ENCODE measurements around the gene WDR74. TPM values are rescaled to one million over a fixed set of nuclear protein-coding genes. Genes with fewer than 3 reads are reported as not detected.
A peak's percentile ranks its signal among the peaks of the same experiment; 100 is the strongest.
"Not testable (repeated sequence)": the region's sequence is repeated elsewhere in the genome, so short reads cannot be mapped to it uniquely, and the experiment has no call there.

Gene WDR74
- polyA plus RNA-seq, 1 donor: 33.1 TPM

DNA sequence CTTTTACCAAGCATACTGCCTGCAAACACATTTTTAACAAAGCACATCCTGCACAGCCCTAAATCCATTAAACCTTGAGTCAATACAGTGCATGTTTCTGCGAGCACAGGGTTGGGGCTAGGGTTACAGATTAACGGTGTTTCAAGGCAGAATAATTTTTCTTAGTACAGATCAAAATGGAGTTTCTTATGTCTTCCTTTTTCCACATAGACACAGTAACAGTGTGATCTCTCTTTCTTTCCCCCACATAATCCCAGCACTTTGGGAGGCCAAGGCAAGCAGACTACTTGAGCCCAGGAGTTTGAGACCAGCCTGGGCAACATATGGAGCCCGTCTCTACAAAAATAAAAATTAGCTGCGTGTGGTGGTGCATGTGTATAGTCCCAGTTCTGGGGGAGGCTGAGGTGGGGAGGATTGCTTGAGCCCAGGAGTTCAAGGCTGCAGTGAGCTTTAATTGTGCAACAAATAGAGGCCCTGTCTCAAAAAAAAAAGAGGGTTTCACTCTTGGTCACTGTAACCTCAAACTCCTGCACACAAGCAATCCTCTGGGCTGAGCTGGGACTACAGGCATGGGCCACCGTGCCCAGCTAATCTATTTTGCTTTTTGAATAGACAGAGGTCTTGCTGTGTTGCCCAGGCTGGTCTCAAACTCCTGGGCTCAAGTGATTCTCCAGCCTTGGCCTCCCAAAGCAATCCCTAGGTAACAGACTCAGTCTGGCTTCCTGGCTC is 21.6 kb upstream of the WDR74 start:
- no peak for DNase-seq (ENCODE audit: low read depth)

DNA sequence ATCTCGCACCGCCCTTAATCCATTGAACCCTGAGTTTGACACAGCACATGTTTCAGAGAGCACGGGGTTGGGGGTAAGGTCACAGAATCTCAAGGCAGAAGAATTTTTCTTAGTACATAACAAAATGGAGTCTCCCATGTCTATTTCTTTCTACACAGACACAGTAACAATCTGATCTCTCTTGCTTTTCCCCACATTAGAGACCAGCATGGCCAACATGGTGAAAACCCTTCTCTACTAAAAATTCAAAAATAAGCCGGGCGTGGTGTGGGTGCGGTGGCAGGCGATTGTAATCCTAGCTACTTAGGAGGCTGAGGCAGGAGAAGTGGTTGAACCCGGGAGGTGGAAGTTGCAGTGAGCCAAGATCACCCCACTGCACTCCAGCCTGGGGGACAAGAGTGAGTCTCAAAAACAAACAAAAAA is 19.9 kb upstream of the WDR74 start:
- not testable (repeated sequence) for DNase-seq (ENCODE audit: low read depth)

- DNase-seq (ENCODE audit: low read depth): no peak
Observed at GRCh38 chr11:62858201-62858600, 18.8 kb upstream of the WDR74 start.

DNA sequence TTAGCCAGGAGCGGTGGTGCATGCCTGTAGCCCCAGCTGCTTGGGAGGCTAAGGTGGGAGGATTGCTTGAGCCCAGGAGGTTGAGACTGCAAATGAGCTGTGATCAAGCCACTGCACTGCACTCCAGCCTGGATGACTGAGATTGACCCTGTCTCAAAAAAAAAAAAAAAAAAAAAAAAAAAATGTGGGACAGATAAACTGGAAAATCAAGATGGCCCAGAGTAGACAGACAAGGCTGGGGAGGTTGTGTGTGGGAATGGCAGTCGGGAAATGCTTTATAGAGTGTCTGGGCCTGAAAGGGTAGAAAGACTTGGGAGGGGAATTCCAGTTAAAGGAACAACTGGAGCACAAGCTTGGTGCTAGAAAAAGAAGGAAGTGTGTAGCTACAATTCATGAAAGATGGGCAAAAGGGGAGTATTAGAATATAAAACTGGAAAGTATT is 18.2 kb upstream of the WDR74 start:
- DNase-seq (ENCODE audit: low read depth): no peak

GRCh38 chr11:62856333-62856895 is 17.0 kb upstream of the WDR74 start:
- DNase-seq (ENCODE audit: low read depth): no peak

GRCh38 chr11:62855571-62856332 is 16.4 kb upstream of the WDR74 start:
- peak; percentile 90 for DNase-seq (ENCODE audit: low read depth)

DNA sequence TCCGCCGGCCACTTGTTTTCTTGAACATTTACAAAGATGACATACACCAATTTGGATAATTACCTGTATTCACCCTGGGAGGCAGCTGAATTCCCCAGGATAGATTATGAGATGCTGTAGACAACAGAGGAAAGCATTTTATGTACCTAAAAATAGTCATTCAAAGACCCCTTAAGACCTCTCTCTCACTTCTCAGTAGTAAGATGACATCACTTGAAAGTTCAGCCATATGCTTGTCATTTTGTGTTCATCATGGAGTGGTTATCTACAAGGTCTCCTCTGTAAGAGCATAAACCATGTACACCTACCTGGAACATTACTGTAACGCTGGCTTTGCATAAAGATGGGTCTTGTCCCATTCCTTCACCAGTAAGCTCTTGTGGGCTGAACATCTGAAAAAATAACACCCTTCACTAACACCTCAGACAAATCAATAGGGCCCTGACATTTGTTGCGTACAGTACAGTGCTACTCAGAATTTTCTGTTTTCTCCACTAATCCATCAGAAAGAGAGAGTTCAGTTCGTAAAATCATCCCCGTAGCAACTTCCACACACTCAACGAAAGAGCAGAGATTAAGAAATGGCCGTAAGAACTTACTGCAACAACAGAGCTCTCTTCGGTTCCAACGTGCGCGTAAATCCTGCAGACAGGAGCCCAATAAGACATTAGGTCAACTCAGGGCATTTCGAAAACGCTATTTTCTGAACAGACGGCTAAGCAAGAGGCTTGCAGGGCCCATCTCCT is 15.6 kb upstream of the WDR74 start:
- no peak for DNase-seq (ENCODE audit: low read depth)

DNA sequence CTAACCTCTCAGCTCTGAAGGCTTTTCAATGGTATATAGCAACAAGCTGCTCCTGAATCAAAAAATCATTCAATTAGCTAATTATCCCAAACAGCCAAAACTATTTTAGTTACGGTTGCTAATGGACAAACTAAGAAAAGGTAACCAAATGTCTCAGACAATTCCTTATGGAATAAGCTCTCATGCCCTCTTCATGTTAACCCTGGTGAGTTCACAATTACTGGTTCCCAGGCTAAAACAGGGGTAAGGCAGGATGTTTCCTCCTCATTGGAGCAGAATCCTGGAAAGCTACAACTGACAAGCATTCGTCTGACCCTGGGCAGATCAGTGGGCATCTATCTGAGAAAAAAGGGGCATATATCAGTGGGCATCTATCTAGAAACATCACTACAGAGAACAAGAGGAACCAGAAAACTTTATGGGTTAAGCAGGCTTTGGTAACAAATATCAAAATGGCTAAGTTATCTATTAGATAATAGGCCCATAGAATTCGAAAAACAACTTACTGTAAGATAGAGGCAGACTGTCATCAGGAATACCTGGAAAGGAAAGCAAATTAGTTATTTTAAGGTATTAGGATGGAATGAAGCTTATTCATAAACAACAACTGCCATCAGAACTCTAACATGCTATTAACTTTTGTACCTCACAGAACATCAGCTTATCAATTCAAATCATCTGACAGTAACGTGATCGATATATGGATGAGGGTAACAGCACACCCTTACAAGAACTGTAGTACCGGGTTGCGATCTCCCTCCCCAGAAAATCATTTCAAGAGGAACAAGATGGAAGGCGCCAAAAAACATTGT is 14.8 kb upstream of the WDR74 start:
- DNase-seq (ENCODE audit: low read depth): no peak

DNA sequence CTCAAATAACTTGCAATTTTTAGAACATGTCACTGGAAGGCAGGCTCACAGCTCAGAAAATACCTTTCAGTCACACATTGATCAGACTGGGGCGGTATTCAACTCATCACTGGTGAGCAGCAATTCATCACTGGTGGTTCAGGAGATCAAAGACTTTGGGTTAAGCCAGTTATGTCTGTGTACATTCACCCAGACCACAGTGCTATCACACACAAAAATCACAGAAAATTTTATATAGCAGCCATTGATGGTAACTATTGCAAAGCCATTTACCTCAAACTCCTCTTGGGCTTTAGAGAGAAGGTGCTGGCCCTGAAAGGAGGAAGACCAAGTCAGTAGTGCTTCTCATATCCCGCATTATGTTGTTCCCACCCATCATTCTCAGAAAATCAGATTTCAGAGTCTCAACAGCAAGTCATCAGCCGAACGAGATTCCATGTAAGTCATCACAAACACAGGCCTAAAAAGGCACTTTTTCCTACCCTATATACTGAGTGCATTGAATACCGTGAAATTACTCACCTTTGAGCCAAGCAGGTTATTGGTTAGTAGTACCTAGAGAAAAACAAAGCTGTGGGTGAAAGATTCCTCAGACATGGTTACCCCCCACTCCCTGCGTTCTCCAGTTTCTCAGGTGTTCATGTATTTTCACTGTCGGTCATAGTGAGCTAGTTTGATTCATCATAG is 14.0 kb upstream of the WDR74 start:
- no peak for DNase-seq (ENCODE audit: low read depth)

- no peak for DNase-seq (ENCODE audit: low read depth)
Observed at GRCh38 chr11:62852523-62853188, 13.3 kb upstream of the WDR74 start.

- no peak for DNase-seq (ENCODE audit: low read depth)
Observed at GRCh38 chr11:62851807-62852522, 12.6 kb upstream of the WDR74 start.

DNA sequence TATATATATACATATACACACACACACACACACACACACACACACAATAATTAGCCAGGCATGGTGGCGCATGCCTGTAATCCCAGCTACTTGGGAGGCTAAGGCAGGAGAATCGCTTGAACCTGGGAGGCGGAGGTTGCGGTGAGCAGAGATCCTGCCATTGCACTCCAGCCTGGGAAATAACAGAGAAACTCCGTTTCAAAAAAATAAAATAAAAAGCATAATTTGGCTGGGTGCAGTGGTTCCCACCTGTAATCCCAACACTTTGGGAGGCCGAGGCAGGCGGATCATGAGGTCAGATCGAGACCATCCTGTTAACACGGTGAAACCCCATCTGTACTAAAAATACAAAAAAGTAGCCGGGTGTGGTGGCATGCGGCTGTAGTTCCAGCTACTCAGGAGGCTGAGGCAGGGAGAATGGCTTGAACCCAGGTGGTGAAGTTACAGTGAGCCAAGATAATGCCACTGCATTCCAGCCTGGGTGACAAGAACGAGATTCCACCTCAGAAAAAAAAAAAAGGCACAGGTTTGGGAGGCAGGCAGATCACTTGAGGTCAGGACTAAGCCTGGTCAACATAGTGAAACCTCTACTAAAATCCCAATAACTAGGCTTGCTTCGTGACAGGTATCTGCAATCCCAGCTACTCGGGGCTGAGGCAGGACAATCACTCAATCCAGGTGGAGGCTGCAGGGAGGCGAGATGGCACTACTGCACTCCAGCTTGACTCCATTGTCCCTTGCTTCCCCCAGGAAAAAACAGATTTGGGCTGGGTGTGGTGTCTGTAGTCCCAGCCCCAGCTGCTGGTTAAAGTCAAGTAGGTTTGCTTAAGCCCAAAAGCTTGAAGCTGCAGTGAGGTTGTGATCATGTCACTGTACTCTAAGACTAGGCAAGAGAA is 11.8 kb upstream of the WDR74 start:
- DNase-seq (ENCODE audit: low read depth): no peak

DNA sequence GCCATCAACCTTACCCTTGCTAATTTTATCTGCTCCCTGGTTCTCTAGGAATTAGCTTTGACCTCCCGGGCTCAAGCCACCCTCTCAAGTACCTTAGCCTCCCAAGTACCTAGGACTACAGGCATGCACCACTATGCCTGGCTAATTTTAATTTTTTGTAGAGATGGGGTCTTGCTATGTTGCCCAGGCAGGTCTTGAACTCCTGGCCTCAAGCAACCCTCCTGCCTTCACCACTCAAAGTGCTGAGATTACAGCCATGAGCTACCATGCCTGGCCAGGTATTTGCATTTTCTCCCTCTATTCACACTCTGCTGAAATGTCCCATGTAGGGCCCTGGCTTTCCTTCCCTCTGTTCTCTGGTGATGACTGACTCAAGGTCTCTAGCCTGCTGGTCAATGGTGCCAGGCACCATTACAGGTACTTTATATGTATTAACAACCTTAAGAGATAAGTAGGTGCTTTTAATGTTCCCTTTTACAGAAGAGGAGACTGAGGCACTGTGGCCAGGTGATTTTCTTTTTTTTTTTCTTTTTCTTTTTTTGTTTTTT is 8.5 kb upstream of the WDR74 start:
- no peak for DNase-seq (ENCODE audit: low read depth)

DNA sequence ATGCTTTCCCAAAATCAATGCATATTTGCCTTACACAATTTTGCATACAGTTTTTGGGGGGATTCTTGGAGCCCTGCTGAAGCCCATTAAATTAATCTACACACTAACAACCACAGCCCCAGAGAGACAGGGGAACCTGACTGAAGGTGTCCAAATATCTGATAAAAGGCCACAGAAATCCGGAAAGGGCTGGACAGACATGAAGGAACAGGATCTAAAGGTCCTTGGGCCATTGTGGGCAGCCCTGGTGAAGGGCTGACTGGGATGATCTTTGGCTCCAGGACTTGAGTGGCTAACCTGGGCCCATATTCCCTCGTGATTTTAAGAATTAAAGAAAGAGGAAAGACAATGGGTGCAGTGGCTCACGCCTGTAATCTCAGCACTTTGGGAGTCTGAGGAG is 6.8 kb upstream of the WDR74 start:
- no peak for DNase-seq (ENCODE audit: low read depth)

GRCh38 chr11:62844154-62844553 is 4.8 kb upstream of the WDR74 start:
- DNase-seq (ENCODE audit: low read depth): no peak

- no peak for DNase-seq (ENCODE audit: low read depth)
Observed at GRCh38 chr11:62843466-62843865, 4.1 kb upstream of the WDR74 start.

- DNase-seq (ENCODE audit: low read depth): not testable (repeated sequence)
Observed at GRCh38 chr11:62842891-62843290, 3.5 kb upstream of the WDR74 start.

DNA sequence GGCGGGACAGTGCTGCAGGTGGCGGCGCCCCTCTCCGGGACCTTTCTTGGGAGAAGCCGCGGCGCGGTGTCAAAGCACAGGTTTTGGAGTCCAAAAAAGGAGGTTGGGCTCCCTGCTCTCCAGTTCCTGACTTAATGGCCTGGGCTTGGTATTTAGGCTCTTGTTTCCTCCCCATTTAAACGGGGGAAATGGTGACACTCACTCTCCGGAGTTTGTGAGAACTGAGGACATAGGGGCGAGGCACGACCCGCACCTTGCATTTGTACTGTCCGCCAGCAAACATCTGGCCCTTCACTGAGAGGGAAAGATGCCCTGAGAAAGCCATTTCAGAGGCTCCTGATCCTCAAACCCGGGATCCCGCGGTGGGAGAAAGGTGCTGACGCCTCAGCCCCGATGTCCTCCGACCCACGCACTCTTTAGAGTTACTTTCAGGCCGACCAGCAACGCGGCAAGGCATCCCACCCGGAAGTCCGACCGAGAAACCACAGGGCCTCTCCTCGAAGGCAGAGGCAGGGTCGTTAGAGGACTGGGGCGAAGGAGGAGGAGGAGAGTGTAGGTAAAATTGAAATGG is 2.9 kb upstream of the WDR74 start:
- DNase-seq (ENCODE audit: low read depth): no peak

Data from forelimb muscle (tissue), 1 donor.